DOHH2 (cell line): ENCODE results near the gene TBX21.

ENCODE experiments used
- H3F3A ChIP-seq: fragments of 200-600 bp; sonication (generic), shearing (Covaris generic); 2 replicates; pipeline ENCODE4 v1.6.0; 2016; ENCODE audit warnings: antibody characterized with exemption, mild to moderate bottlenecking; ENCODE audit not compliant: control insufficient read depth, insufficient read depth
- H3K27ac ChIP-seq: fragments of 200-600 bp; sonication (generic); 2 replicates; pipeline ENCODE4 v1.5.1; 2014; ENCODE audit warnings: low read depth, mild to moderate bottlenecking, low read length, moderate library complexity
- H3K27me3 ChIP-seq: fragments of 200-600 bp; sonication (generic); 2 replicates; pipeline ENCODE4 v1.6.1; 2014; ENCODE audit warnings: mild to moderate bottlenecking, low read length, mixed read lengths; ENCODE audit not compliant: control insufficient read depth
- H3K36me3 ChIP-seq: fragments of 200-600 bp; sonication (generic); 2 replicates; pipeline ENCODE4 v1.6.1; 2014; ENCODE audit warnings: mild to moderate bottlenecking, low read length, moderate library complexity, mixed read lengths; ENCODE audit not compliant: control insufficient read depth
- H3K4me1 ChIP-seq: fragments of 200-600 bp; sonication (generic); 2 replicates; pipeline ENCODE4 v1.6.1; 2014; ENCODE audit warnings: mild to moderate bottlenecking, low read length, mixed read lengths; ENCODE audit not compliant: control insufficient read depth
- H3K4me2 ChIP-seq: fragments of 200-600 bp; sonication (generic); 2 replicates; pipeline ENCODE4 v1.6.0; 2014; ENCODE audit warnings: mild to moderate bottlenecking, low read length, moderate library complexity
- H3K4me3 ChIP-seq: fragments of 200-600 bp; sonication (generic); 2 replicates; pipeline ENCODE4 v1.5.1; 2014; ENCODE audit warnings: mild to moderate bottlenecking, low read length, mixed read lengths
- H3K79me2 ChIP-seq: fragments of 200-600 bp; sonication (generic); 2 replicates; pipeline ENCODE4 v1.6.1; 2014; ENCODE audit warnings: mild to moderate bottlenecking, low read length, mixed read lengths; ENCODE audit not compliant: control insufficient read depth
- H3K9me2 ChIP-seq: fragments of 200-600 bp; sonication (generic); replicated peaks from 2 replicates; pipeline ENCODE4 v1.6.1; 2014; ENCODE audit warnings: mild to moderate bottlenecking, low read length, mixed read lengths; ENCODE audit not compliant: control insufficient read depth
- H3K9me3 ChIP-seq: fragments of 200-600 bp; sonication (generic); 2 replicates; pipeline ENCODE4 v1.6.1; 2014; ENCODE audit warnings: antibody characterized with exemption, low read length, mixed read lengths; ENCODE audit not compliant: control insufficient read depth, insufficient read depth
- H4K20me1 ChIP-seq: fragments of 200-600 bp; sonication (generic); 2 replicates; pipeline ENCODE4 v1.6.0; 2014; ENCODE audit warnings: low read depth, mild to moderate bottlenecking, antibody characterized with exemption, low read length, moderate library complexity; ENCODE audit not compliant: control insufficient read depth, insufficient read depth
- EZH2phosphoT487 ChIP-seq: fragments of 200-600 bp; sonication (generic); IDR thresholded peaks from 2 replicates; pipeline ENCODE4 v1.6.1; 2017; ENCODE audit warnings: borderline replicate concordance, mild to moderate bottlenecking, antibody characterized with exemption, low read length, moderate library complexity, mixed read lengths
- TF ChIP-seq, protein P1 (sequence below): fragments of 200-600 bp; sonication (generic); IDR thresholded peaks from one replicate; pipeline ENCODE4 v1.5.1; 2014; ENCODE audit warnings: antibody characterized with exemption, mild to moderate bottlenecking, low read depth, low read length; ENCODE audit not compliant: poor library complexity, severe bottlenecking

TBX21 gene

DNA sequence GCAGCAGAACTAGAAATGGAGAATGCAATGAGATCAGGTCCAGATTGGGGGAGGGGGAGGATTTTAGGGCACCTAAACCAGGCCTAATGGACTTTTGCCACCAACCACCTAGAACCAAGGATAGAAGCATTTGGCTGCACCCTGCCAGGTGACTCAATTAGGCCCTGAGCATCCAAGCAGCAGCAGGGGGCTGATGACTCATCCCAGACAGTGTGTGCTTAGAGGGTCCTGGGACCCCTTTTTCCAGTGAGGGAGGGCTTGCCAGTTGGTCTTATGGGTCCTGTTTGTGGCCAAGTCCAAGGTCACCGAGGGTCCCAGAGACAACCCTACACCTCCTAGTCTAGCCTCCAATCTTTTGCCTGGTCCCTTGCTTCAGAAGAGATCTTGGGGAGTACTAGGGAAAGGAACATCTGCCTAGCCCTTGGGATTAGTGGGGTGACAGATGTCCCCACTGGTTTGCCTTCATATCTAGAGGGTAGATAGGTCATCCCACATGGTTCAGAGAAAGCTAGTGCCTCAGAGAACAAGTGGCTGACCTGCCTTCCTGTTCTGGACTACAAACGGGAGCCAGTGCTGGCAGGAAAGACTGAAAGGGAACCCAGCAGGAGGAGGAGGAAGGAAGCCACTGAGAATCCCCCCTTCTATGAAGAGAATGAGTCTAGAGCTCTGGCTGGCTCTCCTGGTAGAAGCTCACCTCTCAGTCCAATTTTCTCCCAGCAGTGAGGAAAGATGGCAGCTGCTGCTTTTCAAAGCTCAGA lies 40.7 kb upstream of the TBX21 start:
- no peaks in the 10 kb centered on the region for H3K9me3 ChIP-seq
- H3K79me2 ChIP-seq, result no peaks in the 10 kb centered on the region
- peaks cover 31% of the 10 kb centered on the region for H3K4me1 ChIP-seq
- no peaks in the 10 kb centered on the region for H3K36me3 ChIP-seq
- H3K9me2 ChIP-seq, result no peaks in the 10 kb centered on the region
- peaks cover 10% of the 10 kb centered on the region for H3F3A ChIP-seq
- peak overlapping the region; percentile 78 for H3K4me2 ChIP-seq
- no peak overlapping the region for H3K27ac ChIP-seq
- TF ChIP-seq, protein P1, sequence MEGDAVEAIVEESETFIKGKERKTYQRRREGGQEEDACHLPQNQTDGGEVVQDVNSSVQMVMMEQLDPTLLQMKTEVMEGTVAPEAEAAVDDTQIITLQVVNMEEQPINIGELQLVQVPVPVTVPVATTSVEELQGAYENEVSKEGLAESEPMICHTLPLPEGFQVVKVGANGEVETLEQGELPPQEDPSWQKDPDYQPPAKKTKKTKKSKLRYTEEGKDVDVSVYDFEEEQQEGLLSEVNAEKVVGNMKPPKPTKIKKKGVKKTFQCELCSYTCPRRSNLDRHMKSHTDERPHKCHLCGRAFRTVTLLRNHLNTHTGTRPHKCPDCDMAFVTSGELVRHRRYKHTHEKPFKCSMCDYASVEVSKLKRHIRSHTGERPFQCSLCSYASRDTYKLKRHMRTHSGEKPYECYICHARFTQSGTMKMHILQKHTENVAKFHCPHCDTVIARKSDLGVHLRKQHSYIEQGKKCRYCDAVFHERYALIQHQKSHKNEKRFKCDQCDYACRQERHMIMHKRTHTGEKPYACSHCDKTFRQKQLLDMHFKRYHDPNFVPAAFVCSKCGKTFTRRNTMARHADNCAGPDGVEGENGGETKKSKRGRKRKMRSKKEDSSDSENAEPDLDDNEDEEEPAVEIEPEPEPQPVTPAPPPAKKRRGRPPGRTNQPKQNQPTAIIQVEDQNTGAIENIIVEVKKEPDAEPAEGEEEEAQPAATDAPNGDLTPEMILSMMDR, result no peak
- no peak for TF ChIP-seq EZH2phosphoT487
- peaks cover 4% of the 10 kb centered on the region; the same call in 1 of the 2 replicates for H3K27me3 ChIP-seq
- no peaks in the 10 kb centered on the region for H4K20me1 ChIP-seq
- H3K4me3 ChIP-seq, result peak overlapping the region; percentile 73

DNA sequence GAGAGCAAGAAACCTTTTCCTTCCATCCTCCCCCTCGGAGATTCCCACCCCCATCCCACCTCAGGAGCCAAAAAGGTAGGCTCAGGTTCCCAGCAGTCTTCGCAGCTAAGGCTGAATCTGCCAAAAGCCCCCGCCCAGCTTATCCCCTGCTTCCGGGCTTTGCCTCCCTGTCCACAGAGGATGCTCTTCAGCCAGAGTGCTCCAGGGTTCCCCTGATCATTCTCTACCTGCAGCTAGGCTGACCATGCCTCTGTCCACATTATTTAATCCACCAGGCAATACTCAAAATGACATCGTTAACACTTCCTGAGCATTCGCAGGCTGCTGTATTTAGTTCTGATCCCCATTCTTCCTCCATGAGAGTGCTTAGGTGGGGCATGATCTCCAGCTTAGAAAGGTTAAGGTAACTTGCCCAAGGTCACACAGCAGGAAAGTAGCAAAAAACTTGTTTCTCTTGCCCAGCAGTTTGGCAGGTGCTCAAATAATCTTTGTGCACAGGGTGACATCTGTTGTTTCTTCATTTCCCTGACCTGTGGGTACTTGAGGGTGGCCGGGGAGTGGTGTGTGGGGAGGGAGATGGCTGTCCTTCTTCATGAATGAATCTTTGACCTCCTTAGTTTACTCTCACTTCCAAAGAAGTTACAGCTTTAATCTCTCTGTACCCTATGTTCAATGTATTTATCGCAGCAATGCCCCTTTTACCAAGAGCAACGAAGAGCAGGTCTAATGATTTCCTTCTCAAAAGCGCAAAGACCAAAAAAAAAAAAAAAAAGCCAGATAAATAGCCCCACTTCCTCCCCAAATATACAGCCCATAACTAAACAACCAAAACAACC lies 39.9 kb upstream of the TBX21 start:
- H3F3A ChIP-seq, result peaks cover 5% of the 10 kb centered on the region
- H3K4me2 ChIP-seq, result peak overlapping the region; percentile 78
- no peaks in the 10 kb centered on the region for H3K79me2 ChIP-seq
- peak overlapping the region; percentile 52 for H3K27ac ChIP-seq
- TF ChIP-seq, protein P1, result no peak
- TF ChIP-seq EZH2phosphoT487, result no peak
- no peaks in the 10 kb centered on the region for H4K20me1 ChIP-seq
- peaks cover 4% of the 10 kb centered on the region; the same call in 1 of the 2 replicates for H3K27me3 ChIP-seq
- no peaks in the 10 kb centered on the region for H3K9me3 ChIP-seq
- no peaks in the 10 kb centered on the region for H3K9me2 ChIP-seq
- peaks cover 34% of the 10 kb centered on the region for H3K4me1 ChIP-seq
- peak overlapping the region; percentile 73 for H3K4me3 ChIP-seq
- no peaks in the 10 kb centered on the region for H3K36me3 ChIP-seq

DNA sequence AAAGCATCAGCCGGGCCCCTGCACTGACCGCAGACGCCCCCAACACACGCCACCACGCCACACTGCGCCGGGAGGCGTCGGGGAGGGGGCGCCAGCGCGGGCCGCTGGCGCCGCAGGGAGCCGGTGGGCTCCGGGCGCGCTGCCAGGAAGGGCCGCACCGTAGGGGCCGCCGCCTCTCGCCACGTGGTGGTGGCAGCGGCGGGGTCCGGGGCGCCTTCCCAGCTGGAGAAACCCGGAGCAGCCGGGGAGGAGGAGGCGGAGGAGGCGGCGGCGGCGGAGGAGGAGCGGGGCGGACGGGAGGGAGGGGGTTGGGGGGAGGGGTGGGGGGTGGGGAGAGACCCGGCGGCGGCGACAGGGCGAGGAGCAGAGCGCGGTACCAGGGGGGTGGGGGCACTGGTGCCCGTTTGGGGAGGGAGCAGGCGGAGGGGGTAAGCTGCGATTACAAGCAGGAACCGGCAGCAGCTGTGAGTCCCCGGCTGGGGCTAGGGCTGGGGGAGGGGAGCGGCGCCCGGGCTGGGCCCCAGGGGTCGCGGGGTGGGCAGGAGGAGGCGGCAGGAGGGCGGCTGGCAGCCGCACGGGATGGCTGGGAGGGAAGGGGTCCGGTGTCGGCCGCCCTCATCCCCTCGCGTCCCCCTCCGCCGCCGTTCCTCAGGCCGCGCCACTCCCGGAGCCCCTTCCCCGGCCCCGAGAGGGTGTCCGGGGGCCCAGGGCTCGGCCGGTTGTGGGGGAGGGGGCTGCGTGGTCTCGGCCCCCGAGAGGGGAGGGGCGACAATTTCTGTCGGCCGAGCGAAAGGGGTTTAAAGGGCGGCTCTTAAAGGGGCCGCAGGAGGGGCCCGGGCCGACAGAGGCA lies 39.1 kb upstream of the TBX21 start, which contains the start of gene TBKBP1:
Gene TBKBP1 (plus strand): TSS at position 431 of the 850 bp plus-strand sequence. CDS start 1,952 bp downstream, outside the sequence.
- peak within 1 kb of the TSS; percentile 73 for H3K4me3 ChIP-seq
- H3K27me3 ChIP-seq, result peaks cover 4% of the 10 kb centered on the region; the same call in 1 of the 2 replicates
- peaks cover 39% of the 10 kb centered on the region for H3K4me1 ChIP-seq
- TF ChIP-seq, protein P1, result no peak
- TF ChIP-seq EZH2phosphoT487, result no peak
- no peaks in the 10 kb centered on the region for H3K36me3 ChIP-seq
- no peaks in the 10 kb centered on the region for H3K9me2 ChIP-seq
- peaks cover 6% of the 10 kb centered on the region for H3F3A ChIP-seq
- no peaks in the 10 kb centered on the region for H4K20me1 ChIP-seq
- H3K4me2 ChIP-seq, result peak within 1 kb of the TSS; percentile 78
- H3K9me3 ChIP-seq, result no peaks in the 10 kb centered on the region
- H3K79me2 ChIP-seq, result no peaks in the 10 kb centered on the region
- peak within 1 kb of the TSS; percentile 52 for H3K27ac ChIP-seq
